ENCODE data around the gene MVD. TPM values are rescaled to one million over a fixed set of nuclear protein-coding genes. Genes with fewer than 3 reads are reported as not detected.

The MVD gene
- total RNA-seq, 4 donors from 2014 or later, result 52.7 to 134 (median 71.4) TPM

DNA sequence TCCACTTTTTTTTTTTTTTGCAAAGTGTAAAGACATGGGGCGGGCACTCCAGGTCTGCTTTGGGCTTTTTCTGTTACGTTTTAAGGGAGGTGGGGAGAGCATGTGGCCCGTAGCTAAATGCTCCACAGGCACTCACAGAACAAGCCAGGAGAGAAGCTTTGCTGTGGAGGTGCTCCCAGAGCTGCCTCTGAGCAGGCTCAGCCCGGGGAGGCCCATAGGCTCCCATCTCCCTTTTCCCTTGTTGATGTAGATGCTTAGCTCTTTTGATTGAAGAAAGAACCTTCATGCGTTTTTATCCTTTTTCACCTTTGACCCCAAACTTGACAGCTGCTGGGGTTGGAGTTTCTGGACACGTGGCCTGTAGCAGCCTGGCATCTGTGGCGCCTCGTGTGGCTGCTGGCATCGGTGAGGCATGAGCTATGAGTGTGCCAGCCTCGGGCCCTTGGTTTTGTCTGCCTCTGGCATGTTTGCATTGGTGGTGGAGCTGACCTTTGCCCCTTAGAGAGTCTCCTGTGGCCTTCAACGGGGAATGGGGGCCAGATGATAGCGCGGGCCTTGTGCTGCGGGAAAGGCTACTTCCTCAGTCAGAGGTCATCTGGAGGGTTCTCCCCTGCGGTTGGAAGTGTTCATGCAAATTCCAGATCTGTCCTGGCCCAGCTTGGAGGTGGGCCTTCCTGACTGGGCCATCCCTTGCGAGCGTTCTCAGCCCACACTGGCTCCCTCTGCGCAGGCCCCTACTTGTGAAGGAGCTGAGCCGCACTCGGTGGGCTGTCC lies 44.5 kb downstream of the MVD start:
- no peak for TF ChIP-seq POLR2A (IDR thresholded peaks at IDR 0.05)
- no peak for TF ChIP-seq CTCF (IDR thresholded peaks at IDR 0.05)
- Histone ChIP-seq H3K9me3 (no peaks in the 10 kb centered on the region), H3K4me1 (peaks cover 6 to 17% (median 7%) of the 10 kb centered on the region in 3 donors), H3K27me3 (no peaks in the 10 kb centered on the region), H3K27ac (no peak overlapping the region), H3K4me3 (no peak overlapping the region), H3K36me3 (peaks cover 16 to 96% (median 28%) of the 10 kb centered on the region in 3 donors)
- no peak for DNase-seq
- intact Hi-C loops (cut with DNase I), result no loop called here
- WGBS, 2 donors, result 69 to 81% methylated on average over 7 to 15 of the region's 20 CpGs

DNA sequence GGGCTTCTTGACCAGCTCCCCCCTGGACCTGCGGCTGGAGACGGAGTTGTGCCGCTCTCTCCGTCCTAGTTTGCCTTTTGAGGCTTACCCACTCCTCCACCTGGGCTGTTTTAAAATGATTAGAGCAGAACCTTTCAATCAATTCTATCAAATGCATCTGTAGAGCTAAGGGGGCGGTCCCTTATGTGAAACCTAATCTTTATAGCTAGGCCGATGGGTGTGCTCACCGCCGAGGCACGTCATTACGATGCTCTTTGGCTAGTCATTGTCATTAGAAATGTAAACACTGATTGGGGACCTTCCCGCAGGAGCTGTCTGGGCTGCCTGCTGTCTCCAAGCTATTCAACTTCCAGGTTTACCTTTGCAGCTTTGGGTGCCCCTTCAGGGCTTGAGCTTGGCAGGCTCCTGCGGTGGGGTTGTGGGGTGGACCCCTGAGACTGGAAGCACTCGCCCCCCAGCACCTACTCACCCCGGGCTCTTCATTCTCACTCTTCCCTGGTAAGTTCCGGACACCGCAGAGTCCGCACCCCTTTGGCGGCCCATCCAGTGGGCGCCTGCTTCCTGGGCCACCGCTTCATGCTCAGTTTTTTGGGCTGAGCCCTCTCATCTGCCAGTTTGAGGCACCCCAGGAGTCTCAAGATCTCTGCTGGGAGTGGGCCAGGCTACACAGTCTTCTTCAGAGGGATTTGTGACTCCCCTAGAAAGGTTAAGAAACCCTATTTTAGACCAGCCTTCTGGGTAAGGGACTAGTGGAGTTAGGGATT lies 45.4 kb downstream of the MVD start:
- no peak for DNase-seq
- no peak overlapping the region for H3K27ac ChIP-seq
- H3K4me3 ChIP-seq, result no peak overlapping the region
- H3K36me3 ChIP-seq, result peaks cover 7 to 96% (median 19%) of the 10 kb centered on the region in 3 donors
- intact Hi-C loops (cut with DNase I), result no loop called here
- peaks cover 6 to 17% (median 7%) of the 10 kb centered on the region in 3 donors for H3K4me1 ChIP-seq
- H3K9me3 ChIP-seq, result no peaks in the 10 kb centered on the region
- no peak for TF ChIP-seq CTCF (IDR thresholded peaks at IDR 0.05)
- TF ChIP-seq POLR2A (IDR thresholded peaks at IDR 0.05), result no peak
- H3K27me3 ChIP-seq, result no peaks in the 10 kb centered on the region
- 94% methylated on average over 11 to 18 of the region's 20 CpGs for WGBS, 2 donors

GRCh38 chr16:88616736-88617135 lies 46.2 kb downstream of the MVD start:
- 81 to 85% methylated on average over 5 to 12 of the region's 12 CpGs for WGBS, 2 donors
- Histone ChIP-seq H3K4me1 (peaks cover 6 to 17% (median 7%) of the 10 kb centered on the region in 3 donors), H3K27ac (no peak overlapping the region), H3K27me3 (no peaks in the 10 kb centered on the region), H3K9me3 (no peaks in the 10 kb centered on the region), H3K4me3 (no peak overlapping the region), H3K36me3 (peaks cover 2 to 96% (median 12%) of the 10 kb centered on the region in 3 donors)
- intact Hi-C loops (cut with DNase I), result no loop called here
- TF ChIP-seq CTCF (IDR thresholded peaks at IDR 0.05) (no peak), POLR2A (IDR thresholded peaks at IDR 0.05) (no peak)
- DNase-seq, result no peak

- WGBS, 2 donors, result 53 to 56% methylated on average over 8 to 13 of the region's 13 CpGs
- H3K4me3 ChIP-seq, result no peak overlapping the region
- peaks cover 7 to 96% (median 11%) of the 10 kb centered on the region in 3 donors for H3K36me3 ChIP-seq
- H3K9me3 ChIP-seq, result no peaks in the 10 kb centered on the region
- intact Hi-C loops (cut with DNase I), result no loop called here
- H3K27me3 ChIP-seq, result no peaks in the 10 kb centered on the region
- TF ChIP-seq POLR2A (IDR thresholded peaks at IDR 0.05), result no peak
- no peak for TF ChIP-seq CTCF (IDR thresholded peaks at IDR 0.05)
- no peak for DNase-seq
- no peak overlapping the region for H3K27ac ChIP-seq
- H3K4me1 ChIP-seq, result peaks cover 6 to 17% (median 7%) of the 10 kb centered on the region in 3 donors
Measured at GRCh38 chr16:88616320-88616719, 46.6 kb downstream of the MVD start.

All from esophagus squamous epithelium (tissue), 5 donors.